Sigmoid colon (tissue), 7 donors: Measurements from ENCODE around the gene PITX1. TPM values are rescaled to one million over a fixed set of nuclear protein-coding genes. Genes with fewer than 3 reads are reported as not detected.
"Not testable (repeated sequence)": the region's sequence is repeated elsewhere in the genome, so short reads cannot be mapped to it uniquely, and the experiment has no call there.

ENCODE experiments used
- DNase-seq: peaks from one replicate; pipeline ENCODE4 v3.0.0-alpha.2; 2019
- H3K27ac ChIP-seq, 4 donors: fragments of 200-600 bp; sonication (generic); one replicate each; pipeline ENCODE4 v1.5.1; 2016 to 2019; ENCODE audit warnings: mild to moderate bottlenecking in 1 of 4
- H3K27me3 ChIP-seq, 3 donors: fragments of 200-600 bp; sonication (generic); one replicate each; pipeline ENCODE4 v1.5.1; 2019; ENCODE audit warnings: mild to moderate bottlenecking in 1 of 3
- H3K36me3 ChIP-seq, 4 donors: fragments of 200-600 bp; sonication (generic); one replicate each; pipeline ENCODE4 v1.5.1; 2016 to 2019
- H3K4me1 ChIP-seq, 4 donors: fragments of 200-600 bp; sonication (generic); one replicate each; pipeline ENCODE4 v1.5.1; 2017 to 2019
- H3K4me3 ChIP-seq, 4 donors: fragments of 200-600 bp; sonication (generic); one replicate each; pipeline ENCODE4 v1.5.1; 2017 to 2019; ENCODE audit warnings: mild to moderate bottlenecking in 2 of 4, moderate library complexity in 1 of 4
- H3K9me3 ChIP-seq, 4 donors: fragments of 200-600 bp in 3 of 4; sonication (generic) in 3 of 4; one replicate each; pipeline versions ENCODE4 v1.5.1 to v1.6.1; 2013 to 2019
- CTCF ChIP-seq, 4 experiments: fragments of 450-650 bp in 3 of 4; fragments of 200-600 bp in 1 of 4; IDR thresholded peaks; one replicate each; pipeline ENCODE4 v1.5.1; 2016 to 2019; ENCODE audit warnings: antibody characterized with exemption in 4 of 4, mild to moderate bottlenecking in 3 of 4, moderate library complexity in 2 of 4
- EP300 ChIP-seq, 4 donors: sonication (generic); formaldehyde crosslinking; IDR thresholded peaks; one replicate each; pipeline ENCODE4 v1.6.1; 2017; ENCODE audit warnings: antibody characterized with exemption in 4 of 4
- POLR2A ChIP-seq, 2 donors: fragments of 450-650 bp; IDR thresholded peaks; one replicate each; pipeline ENCODE4 v1.6.1; 2016; ENCODE audit warnings: antibody characterized with exemption in 2 of 2, mild to moderate bottlenecking in 2 of 2, moderate library complexity in 2 of 2
- POLR2AphosphoS5 ChIP-seq, 4 donors: sonication (generic); formaldehyde crosslinking; IDR thresholded peaks; one replicate each; pipeline ENCODE4 v1.6.1; 2017; ENCODE audit warnings: antibody characterized with exemption in 4 of 4
- WGBS, 2 donors: extraction: QIAGEN DNeasy Blood & Tissue Kit; methylation state at CpG; one replicate each; pipeline ENCODE4 v1.1.7; 2013; 5-methylcytosine and 5-hydroxymethylcytosine counted together
- intact Hi-C: fragments of 100-400 bp; cut with DNase I; formaldehyde crosslinking; loops from one replicate; pipeline ENCODE4 v1.15.1; 2023
- polyA plus RNA-seq, 3 donors: library from polyadenylated mRNA; stranded (reverse); fragments of 200-250 nt; gene quantifications; one replicate each; pipeline ENCODE4 v1.2.3, GENCODE V29; 2013
- total RNA-seq, 4 donors: library from RNA; depleted of rRNA; stranded (reverse); fragments of >200 nt; gene quantifications; one replicate each; pipeline ENCODE4 v1.1.0, GENCODE V29; 2016
- donor health status: healthy with polysubstance abuse.
- donor health status: Bipolar disorder and iron deficiency.
- donor health status: healthy.

PITX1 gene
- total and polyA plus RNA-seq, 7 donors = 1.6 to 7.2 (median 5.8) TPM

- Histone ChIP-seq H3K27me3 (no peaks in the 10 kb centered on the region), H3K4me3 (no peak overlapping the region), H3K36me3 (no peaks in the 10 kb centered on the region), H3K9me3 (no peaks in the 10 kb centered on the region), H3K4me1 (peaks cover 0 to 14% (median 10%) of the 10 kb centered on the region in 4 donors), H3K27ac (no peak overlapping the region)
- TF ChIP-seq POLR2A (IDR thresholded peaks at IDR 0.05) (no peak), POLR2AphosphoS5 (IDR thresholded peaks at IDR 0.05) (no peak), EP300 (IDR thresholded peaks at IDR 0.05) (no peak), CTCF (IDR thresholded peaks at IDR 0.05) (no peak)
- intact Hi-C loops = no loop called here
- no peak for DNase-seq
- 88 to 93% methylated on average over 8 of the region's 8 CpGs for WGBS, 2 donors
Observed at GRCh38 chr5:135008556-135008955, 25.5 kb downstream of the PITX1 start.

GRCh38 chr5:135007749-135008363, 26.2 kb downstream of the PITX1 start:
- H3K36me3 ChIP-seq = no peaks in the 10 kb centered on the region
- DNase-seq = no peak
- peaks cover 0 to 7% (median 3%) of the 10 kb centered on the region in 4 donors for H3K4me1 ChIP-seq
- H3K27ac ChIP-seq = no peak overlapping the region
- H3K27me3 ChIP-seq = no peaks in the 10 kb centered on the region
- TF ChIP-seq CTCF (IDR thresholded peaks at IDR 0.05) (no peak), POLR2AphosphoS5 (IDR thresholded peaks at IDR 0.05) (no peak), POLR2A (IDR thresholded peaks at IDR 0.05) (no peak), EP300 (IDR thresholded peaks at IDR 0.05) (no peak)
- H3K9me3 ChIP-seq = no peaks in the 10 kb centered on the region
- no peak overlapping the region for H3K4me3 ChIP-seq
- intact Hi-C loops = no loop called here
- 82 to 86% methylated on average over 11 of the region's 11 CpGs for WGBS, 2 donors

GRCh38 chr5:135007305-135007704, 26.7 kb downstream of the PITX1 start:
- 92 to 94% methylated on average over 9 of the region's 9 CpGs for WGBS, 2 donors
- no peaks in the 10 kb centered on the region for H3K9me3 ChIP-seq

GRCh38 chr5:135005076-135005475, 29.0 kb downstream of the PITX1 start:
- no peaks in the 10 kb centered on the region for H3K27me3 ChIP-seq
- 81 to 93% methylated on average over 3 of the region's 3 CpGs for WGBS, 2 donors
- peak; percentile 50 for DNase-seq
- no peaks in the 10 kb centered on the region for H3K9me3 ChIP-seq
- no peaks in the 10 kb centered on the region for H3K4me1 ChIP-seq
- no peaks in the 10 kb centered on the region for H3K36me3 ChIP-seq
- TF ChIP-seq EP300 (IDR thresholded peaks at IDR 0.05) (no peak), POLR2AphosphoS5 (IDR thresholded peaks at IDR 0.05) (no peak), POLR2A (IDR thresholded peaks at IDR 0.05) (no peak)
- H3K4me3 ChIP-seq = no peak overlapping the region
- no peak overlapping the region for H3K27ac ChIP-seq
- intact Hi-C loops = no loop called here

More at GRCh38 chr5:135007305-135007704, 26.7 kb downstream of the PITX1 start:
- H3K36me3 ChIP-seq = no peaks in the 10 kb centered on the region
- no peak overlapping the region for H3K27ac ChIP-seq
- DNase-seq = peak; percentile 36
- H3K4me1 ChIP-seq = peaks cover 0 to 1% (median 0%) of the 10 kb centered on the region in 4 donors
- TF ChIP-seq POLR2AphosphoS5 (IDR thresholded peaks at IDR 0.05) (no peak), EP300 (IDR thresholded peaks at IDR 0.05) (no peak), POLR2A (IDR thresholded peaks at IDR 0.05) (no peak), CTCF (IDR thresholded peaks at IDR 0.05) (no peak)
- intact Hi-C loops = no loop called here
- H3K27me3 ChIP-seq = no peaks in the 10 kb centered on the region
- no peak overlapping the region for H3K4me3 ChIP-seq

- no peak for DNase-seq
- H3K27ac ChIP-seq = no peak overlapping the region
- H3K36me3 ChIP-seq = no peaks in the 10 kb centered on the region
- WGBS, 2 donors = 89 to 91% methylated on average over 3 of the region's 3 CpGs
- H3K9me3 ChIP-seq = no peaks in the 10 kb centered on the region
- no peak for TF ChIP-seq CTCF (IDR thresholded peaks at IDR 0.05)
- no peak for TF ChIP-seq POLR2A (IDR thresholded peaks at IDR 0.05)
- TF ChIP-seq EP300 (IDR thresholded peaks at IDR 0.05) = no peak
- no peak for TF ChIP-seq POLR2AphosphoS5 (IDR thresholded peaks at IDR 0.05)
- H3K4me1 ChIP-seq = no peaks in the 10 kb centered on the region
- H3K27me3 ChIP-seq = no peaks in the 10 kb centered on the region
- no peak overlapping the region for H3K4me3 ChIP-seq
- intact Hi-C loops = no loop called here
Observed at GRCh38 chr5:135004376-135004775, 29.7 kb downstream of the PITX1 start.

- H3K4me1 ChIP-seq, H3K27me3 ChIP-seq, H3K36me3 ChIP-seq, H3K4me3 ChIP-seq, DNase-seq, intact Hi-C loops, H3K27ac ChIP-seq, H3K9me3 ChIP-seq: not testable (repeated sequence)
- 82 to 94% methylated on average over 5 of the region's 5 CpGs for WGBS, 2 donors
Observed at GRCh38 chr5:134998068-134998467, 36.0 kb downstream of the PITX1 start.
